Adrenal gland (tissue), 5 donors: ENCODE measurements around the gene FAM107A.

ENCODE experiments used
- CTCF ChIP-seq, 6 experiments: fragments of 450-650 bp in 4 of 6; fragments of 200-600 bp in 2 of 6; sonication (generic) in 1 of 6; IDR thresholded peaks; 1 replicate in 5 of 6; 2 replicates in 1 of 6; pipeline versions ENCODE4 v1.5.1 to v1.8.0; 2016 to 2021; ENCODE audit warnings: antibody characterized with exemption in 6 of 6, mild to moderate bottlenecking in 2 of 6, moderate library complexity in 1 of 6
- POLR2A ChIP-seq, 2 donors: fragments of 450-650 bp; IDR thresholded peaks; one replicate each; pipeline ENCODE4 v1.6.1; 2017; ENCODE audit warnings: antibody characterized with exemption in 2 of 2, mild to moderate bottlenecking in 2 of 2, moderate library complexity in 1 of 2
- donor health status: DM: no; HTN: no; CAD: no.

GRCh38 chr3:58522759-58523425 is 54.3 kb downstream of the FAM107A start:
- TF ChIP-seq CTCF (IDR thresholded peaks at IDR 0.05) (no peak), POLR2A (IDR thresholded peaks at IDR 0.05) (no peak)
